Activated CD4-positive, alpha-beta T cell treated with anti-CD3 and anti-CD28 coated beads, Interleukin-2, amount 50 U/mL, for 4 hours (primary cell): ENCODE results near the gene MRPS34.
A peak's percentile ranks its signal among the peaks of the same experiment; 100 is the strongest.

Experiments
- DNase-seq, 2 experiments: peaks; one replicate each; pipeline ENCODE4 v3.0.0-alpha.2; 2020

MRPS34 gene

GRCh38 chr16:1724491-1724890, 48.4 kb downstream of the MRPS34 start:
- no peak for DNase-seq

- DNase-seq, result peak; percentile 14 to 42
These were observed 49.3 kb downstream of the MRPS34 start for GRCh38 chr16:1723450-1724147.
